Glutamatergic neuron (in vitro differentiated cells): Measurements from ENCODE around the gene RASA3. TPM values are rescaled to one million over a fixed set of nuclear protein-coding genes. Genes with fewer than 3 reads are reported as not detected.
A peak's percentile ranks its signal among the peaks of the same experiment; 100 is the strongest.

ENCODE experiments used
- DNase-seq: peaks from one replicate; pipeline ENCODE4 v3.0.0; 2022
- H3K27ac Mint-ChIP-seq: one replicate; pipeline ENCODE4 v1.8.0; 2020; ENCODE audit warnings: mild to moderate bottlenecking, mixed read lengths, inconsistent platforms; ENCODE audit not compliant: unreplicated experiment
- H3K27me3 Mint-ChIP-seq: one replicate; pipeline ENCODE4 v1.8.0; 2020; ENCODE audit warnings: mild to moderate bottlenecking, moderate library complexity, mixed read lengths, inconsistent platforms; ENCODE audit not compliant: unreplicated experiment
- H3K36me3 Mint-ChIP-seq: one replicate; pipeline ENCODE4 v1.8.0; 2020; ENCODE audit warnings: mild to moderate bottlenecking, mixed read lengths, inconsistent platforms; ENCODE audit not compliant: unreplicated experiment
- H3K4me1 Mint-ChIP-seq: one replicate; pipeline ENCODE4 v1.8.0; 2020; ENCODE audit warnings: mild to moderate bottlenecking, low read depth, mixed read lengths, inconsistent platforms; ENCODE audit not compliant: unreplicated experiment
- H3K4me3 Mint-ChIP-seq: one replicate; pipeline ENCODE4 v1.8.0; 2020; ENCODE audit warnings: mild to moderate bottlenecking, mixed read lengths, inconsistent platforms; ENCODE audit not compliant: unreplicated experiment
- H3K9me3 Mint-ChIP-seq: one replicate; pipeline ENCODE4 v1.8.0; 2020; ENCODE audit warnings: mild to moderate bottlenecking, moderate library complexity, mixed read lengths, inconsistent platforms; ENCODE audit not compliant: unreplicated experiment
- total RNA-seq: library from RNA; stranded (reverse); fragmentation: NEBNext Ultra II Directional; extraction: Animal tissue kit (Norgen Biotek cat#: 25700); gene quantifications from one replicate; pipeline ENCODE4 v1.2.1, GENCODE V29; 2021; ENCODE audit not compliant: unreplicated experiment
- TF ChIP-seq, protein P1 (sequence below): fragments of 200-600 bp; sonication (generic); IDR thresholded peaks from one replicate; pipeline ENCODE4 v1.5.0; 2021; ENCODE audit not compliant: partially characterized antibody, unreplicated experiment

The RASA3 gene
- total RNA-seq, 1 donor from 2014 or later = 15.2 TPM

DNA sequence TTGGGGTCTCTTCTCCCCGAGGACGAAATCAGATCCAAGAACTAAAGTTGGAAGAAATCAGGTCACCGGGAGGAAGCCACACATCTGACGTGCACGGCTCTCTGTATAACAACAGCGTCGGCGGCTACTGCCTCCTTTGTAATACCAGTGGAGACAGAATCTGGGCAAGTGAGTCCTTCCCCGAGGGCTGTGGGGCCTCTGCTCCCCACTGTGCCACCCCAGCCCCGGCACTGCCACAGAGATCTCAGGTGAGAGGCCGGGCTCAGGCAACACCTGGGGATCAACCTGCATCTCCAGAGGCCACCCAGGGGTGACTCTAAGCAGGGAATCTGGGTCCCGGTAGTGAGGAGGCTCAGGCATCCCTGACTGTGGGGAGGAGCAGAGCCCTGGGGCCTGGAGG, 124.9 kb downstream of the RASA3 start:
- Mint-ChIP-seq H3K27ac (no peak overlapping the region), H3K4me1 (no peaks in the 10 kb centered on the region), H3K36me3 (peaks cover 10% of the 10 kb centered on the region), H3K4me3 (no peak overlapping the region), H3K9me3 (peaks cover 11% of the 10 kb centered on the region), H3K27me3 (peaks cover 6% of the 10 kb centered on the region)
- DNase-seq = peak; percentile 6
- TF ChIP-seq, protein P1, sequence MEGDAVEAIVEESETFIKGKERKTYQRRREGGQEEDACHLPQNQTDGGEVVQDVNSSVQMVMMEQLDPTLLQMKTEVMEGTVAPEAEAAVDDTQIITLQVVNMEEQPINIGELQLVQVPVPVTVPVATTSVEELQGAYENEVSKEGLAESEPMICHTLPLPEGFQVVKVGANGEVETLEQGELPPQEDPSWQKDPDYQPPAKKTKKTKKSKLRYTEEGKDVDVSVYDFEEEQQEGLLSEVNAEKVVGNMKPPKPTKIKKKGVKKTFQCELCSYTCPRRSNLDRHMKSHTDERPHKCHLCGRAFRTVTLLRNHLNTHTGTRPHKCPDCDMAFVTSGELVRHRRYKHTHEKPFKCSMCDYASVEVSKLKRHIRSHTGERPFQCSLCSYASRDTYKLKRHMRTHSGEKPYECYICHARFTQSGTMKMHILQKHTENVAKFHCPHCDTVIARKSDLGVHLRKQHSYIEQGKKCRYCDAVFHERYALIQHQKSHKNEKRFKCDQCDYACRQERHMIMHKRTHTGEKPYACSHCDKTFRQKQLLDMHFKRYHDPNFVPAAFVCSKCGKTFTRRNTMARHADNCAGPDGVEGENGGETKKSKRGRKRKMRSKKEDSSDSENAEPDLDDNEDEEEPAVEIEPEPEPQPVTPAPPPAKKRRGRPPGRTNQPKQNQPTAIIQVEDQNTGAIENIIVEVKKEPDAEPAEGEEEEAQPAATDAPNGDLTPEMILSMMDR = no peak

DNA sequence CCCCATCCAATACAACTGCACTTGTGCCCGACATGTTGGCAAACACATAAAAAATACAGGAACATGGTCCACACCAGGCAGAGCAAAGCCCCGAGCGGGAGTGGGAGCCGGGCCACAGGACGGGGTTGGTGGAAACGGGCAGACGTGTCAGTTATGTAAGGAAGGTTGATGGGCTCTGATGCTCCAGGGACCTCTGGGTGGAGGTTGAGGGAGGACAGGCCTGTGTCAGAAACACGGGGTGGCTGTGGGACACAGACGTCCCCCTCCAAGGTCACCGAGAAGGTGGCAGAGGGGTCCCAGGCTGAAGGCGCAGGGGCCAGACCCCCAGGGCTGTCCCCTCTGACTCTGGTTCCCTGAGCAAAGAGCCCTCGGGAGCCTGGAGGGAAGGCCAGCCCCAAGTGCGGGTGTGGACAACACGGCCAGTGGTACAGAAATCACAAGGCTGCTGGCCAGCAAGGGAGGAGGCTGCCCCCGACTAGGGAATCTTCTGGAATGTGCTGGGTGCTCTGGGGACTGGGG, 127.2 kb downstream of the RASA3 start:
- no peak overlapping the region for H3K27ac Mint-ChIP-seq
- peaks cover 4% of the 10 kb centered on the region for H3K27me3 Mint-ChIP-seq
- peak; percentile 10 for DNase-seq
- TF ChIP-seq, protein P1 = no peak
- peaks cover 6% of the 10 kb centered on the region for H3K36me3 Mint-ChIP-seq
- peaks cover 8% of the 10 kb centered on the region for H3K9me3 Mint-ChIP-seq
- no peak overlapping the region for H3K4me3 Mint-ChIP-seq
- H3K4me1 Mint-ChIP-seq = no peaks in the 10 kb centered on the region

DNA sequence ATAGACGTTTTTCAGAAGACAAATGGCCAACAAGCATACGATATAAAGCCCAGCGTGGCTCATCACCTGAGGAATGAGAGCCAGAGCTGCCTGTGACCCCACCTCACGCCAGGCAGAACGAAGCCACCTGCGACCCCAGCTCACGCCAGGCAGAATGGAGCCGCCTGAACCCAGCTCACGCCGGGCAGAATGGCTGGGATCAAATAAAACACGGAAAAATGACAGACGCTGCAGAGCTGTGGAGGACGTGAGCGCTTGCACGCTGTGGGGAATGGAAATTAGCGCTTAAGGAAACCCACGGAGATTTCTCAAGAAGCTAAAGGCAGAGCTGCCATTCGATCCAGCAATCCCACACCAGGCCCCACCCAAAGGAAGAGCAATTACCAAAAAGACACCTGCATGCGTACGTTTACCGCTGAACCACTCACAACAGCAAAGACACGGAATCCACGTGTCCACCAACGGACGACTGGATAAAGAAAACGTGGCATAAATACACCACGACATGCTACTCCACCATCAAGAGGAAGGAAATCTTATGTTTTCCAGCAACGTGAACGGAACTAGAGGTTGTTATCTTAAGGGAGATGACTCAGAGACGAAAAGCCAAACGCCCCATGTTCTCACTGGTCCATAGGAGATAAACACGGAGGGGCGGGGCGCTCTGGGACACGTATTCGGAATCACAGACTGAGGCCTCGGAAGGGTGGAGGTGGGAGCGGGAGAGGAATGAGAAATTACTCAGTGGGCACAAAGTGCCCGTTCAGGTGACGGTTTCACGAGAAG, 127.8 kb downstream of the RASA3 start:
- peak overlapping the region; percentile 43 for H3K27ac Mint-ChIP-seq
- TF ChIP-seq, protein P1 = no peak
- H3K4me3 Mint-ChIP-seq = no peak overlapping the region
- peaks cover 7% of the 10 kb centered on the region for H3K36me3 Mint-ChIP-seq
- peaks cover 8% of the 10 kb centered on the region for H3K9me3 Mint-ChIP-seq
- peak; percentile 7 for DNase-seq
- no peaks in the 10 kb centered on the region for H3K4me1 Mint-ChIP-seq
- H3K27me3 Mint-ChIP-seq = peaks cover 3% of the 10 kb centered on the region

DNA sequence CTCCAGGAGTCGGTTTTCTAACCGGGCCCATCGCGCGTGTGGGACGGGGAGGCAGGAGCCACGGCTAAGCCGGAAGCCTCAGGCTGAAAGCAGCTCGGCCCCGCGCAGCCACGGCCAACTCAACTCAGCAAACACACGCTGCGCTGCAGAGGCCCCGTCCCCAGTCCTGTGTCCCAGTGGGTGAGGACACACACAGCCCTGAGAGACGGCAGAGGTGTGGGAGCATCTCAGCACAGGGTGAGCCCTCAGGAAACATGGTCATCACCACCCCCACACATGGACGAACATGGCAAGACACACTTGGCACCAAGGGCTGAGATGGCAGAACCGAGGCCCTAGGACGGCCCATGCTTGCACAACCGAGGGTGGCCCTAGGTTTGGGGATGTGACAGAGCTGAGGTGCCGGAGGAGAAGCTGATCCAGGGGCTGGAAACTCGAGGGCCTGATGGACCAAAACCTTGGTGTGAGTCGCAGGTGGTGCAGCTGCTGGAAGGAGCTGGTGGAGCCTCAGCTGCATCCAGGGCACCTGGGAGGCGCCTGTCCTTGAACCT, 129.6 kb downstream of the RASA3 start:
- peaks cover 8% of the 10 kb centered on the region for H3K4me1 Mint-ChIP-seq
- H3K27ac Mint-ChIP-seq = no peak overlapping the region
- H3K36me3 Mint-ChIP-seq = peaks cover 3% of the 10 kb centered on the region
- peaks cover 7% of the 10 kb centered on the region for H3K9me3 Mint-ChIP-seq
- peaks cover 6% of the 10 kb centered on the region for H3K27me3 Mint-ChIP-seq
- DNase-seq = peak; percentile 14
- TF ChIP-seq, protein P1 = no peak
- H3K4me3 Mint-ChIP-seq = no peak overlapping the region
